GM19193 (cell line): ENCODE data around the gene HTRA1.

Experiments
- POLR2A ChIP-seq: IDR thresholded peaks from 4 replicates; pipeline ENCODE4 v1.6.1; 2011; ENCODE audit not compliant: insufficient read depth, insufficient read length; ENCODE audit errors: extremely low read depth

HTRA1 gene

DNA sequence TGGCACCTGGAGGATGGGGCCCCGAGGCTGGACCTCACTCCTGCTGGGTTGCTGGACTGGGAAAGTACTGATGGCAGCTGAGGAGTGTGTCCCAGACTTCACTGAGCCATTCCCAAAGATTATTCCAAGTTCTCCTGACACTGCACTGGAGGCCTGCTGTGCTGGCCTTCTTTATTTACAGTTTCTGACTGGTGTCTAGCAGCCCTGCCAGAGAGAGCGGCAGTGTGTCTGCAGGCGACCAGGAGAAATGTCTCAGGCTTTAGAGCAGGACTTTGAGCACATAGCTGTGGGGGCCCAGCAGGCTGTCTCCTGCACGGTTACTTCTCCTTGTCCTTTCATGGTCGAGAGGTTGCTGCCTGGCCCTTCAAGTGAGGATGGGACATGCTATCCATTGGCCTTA is 16.1 kb downstream of the HTRA1 start:
- no peak for TF ChIP-seq POLR2A

DNA sequence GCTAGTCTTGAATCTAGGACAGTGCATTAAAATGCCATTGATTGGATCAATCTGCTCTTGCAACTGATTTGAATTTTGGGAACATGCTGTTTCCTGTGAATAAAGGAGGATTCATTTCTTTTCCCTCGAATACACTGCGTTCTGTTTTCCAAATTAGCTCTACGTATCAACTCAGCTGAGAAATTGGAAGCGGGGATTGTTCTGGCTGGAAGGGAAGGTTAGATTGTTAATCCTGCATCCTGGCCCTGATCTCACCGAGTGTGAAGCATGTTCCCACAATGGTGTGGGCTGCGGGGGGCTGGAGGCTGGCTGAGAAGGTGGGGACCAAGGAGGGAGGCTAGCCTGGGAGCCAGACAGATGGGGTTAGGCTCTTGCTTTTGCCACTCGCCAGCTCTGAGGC is 17.6 kb downstream of the HTRA1 start:
- TF ChIP-seq POLR2A = no peak

DNA sequence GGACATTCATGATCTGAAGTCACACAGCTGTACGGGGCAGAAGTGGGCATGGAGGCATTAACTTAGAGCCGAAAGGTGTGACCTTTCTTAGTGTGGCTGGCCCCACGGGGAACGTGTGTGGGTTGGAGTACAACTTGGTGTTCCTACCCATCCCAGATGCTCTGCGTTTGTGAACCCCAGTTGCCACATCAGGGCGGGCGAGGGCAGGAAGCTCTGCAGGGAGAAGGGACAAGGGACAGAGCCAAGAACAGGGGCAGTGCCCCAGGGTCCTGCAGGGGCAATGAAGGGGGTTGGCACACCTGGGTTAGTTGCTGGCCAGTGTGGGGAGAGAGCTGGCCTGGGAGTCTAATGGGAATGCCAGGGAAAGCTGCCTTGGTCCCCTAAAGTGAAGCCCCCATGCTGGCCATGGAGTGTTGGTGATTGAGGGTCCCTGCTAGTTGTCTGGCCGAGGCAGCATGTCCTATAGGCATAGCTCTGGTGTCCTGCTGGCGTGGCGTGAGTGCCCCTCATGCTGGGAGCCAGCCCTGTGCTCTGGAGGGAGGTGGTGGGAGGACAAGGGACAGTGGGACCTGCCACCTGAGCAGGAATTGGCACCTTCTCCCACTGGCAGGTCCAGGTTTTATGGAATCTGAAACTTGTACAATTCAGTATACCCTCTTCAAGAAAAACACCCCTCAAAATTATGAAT is 18.9 kb downstream of the HTRA1 start:
- no peak for TF ChIP-seq POLR2A

DNA sequence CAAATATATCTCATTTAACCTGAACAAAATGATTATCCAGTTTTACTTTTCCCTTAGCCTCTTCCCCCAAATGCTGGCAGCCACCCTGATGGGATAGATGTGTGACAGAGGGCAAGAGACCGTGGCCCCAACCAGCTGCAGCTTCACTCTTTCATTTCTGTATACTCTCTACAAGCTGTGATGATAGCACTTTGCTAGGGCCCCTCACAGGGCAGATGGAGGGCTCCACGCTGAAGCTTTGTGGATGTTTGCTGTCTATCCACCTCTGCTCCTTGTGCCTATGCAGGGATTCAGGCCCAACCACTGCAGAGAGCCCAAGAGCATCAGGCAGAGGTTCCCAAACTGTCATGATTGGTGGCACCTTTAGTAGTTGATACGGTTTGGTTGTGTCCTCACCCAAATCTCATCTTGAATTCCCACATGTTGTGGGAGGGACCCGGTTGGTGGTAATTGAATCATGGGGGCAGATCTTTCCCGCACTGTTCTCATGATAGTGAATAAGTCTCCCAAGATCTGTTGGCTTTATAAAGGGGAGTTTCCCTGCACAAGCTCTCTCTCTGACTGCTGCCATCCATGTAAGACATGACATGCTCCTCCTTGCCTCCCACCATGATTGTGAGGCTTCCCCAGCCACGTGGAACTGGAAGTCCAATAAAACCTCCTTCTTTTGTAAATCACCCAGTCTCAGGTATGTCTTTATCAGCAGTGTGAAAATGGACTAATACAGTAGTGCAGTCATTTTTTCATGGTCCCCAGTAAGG is 20.1 kb downstream of the HTRA1 start:
- TF ChIP-seq POLR2A = no peak

DNA sequence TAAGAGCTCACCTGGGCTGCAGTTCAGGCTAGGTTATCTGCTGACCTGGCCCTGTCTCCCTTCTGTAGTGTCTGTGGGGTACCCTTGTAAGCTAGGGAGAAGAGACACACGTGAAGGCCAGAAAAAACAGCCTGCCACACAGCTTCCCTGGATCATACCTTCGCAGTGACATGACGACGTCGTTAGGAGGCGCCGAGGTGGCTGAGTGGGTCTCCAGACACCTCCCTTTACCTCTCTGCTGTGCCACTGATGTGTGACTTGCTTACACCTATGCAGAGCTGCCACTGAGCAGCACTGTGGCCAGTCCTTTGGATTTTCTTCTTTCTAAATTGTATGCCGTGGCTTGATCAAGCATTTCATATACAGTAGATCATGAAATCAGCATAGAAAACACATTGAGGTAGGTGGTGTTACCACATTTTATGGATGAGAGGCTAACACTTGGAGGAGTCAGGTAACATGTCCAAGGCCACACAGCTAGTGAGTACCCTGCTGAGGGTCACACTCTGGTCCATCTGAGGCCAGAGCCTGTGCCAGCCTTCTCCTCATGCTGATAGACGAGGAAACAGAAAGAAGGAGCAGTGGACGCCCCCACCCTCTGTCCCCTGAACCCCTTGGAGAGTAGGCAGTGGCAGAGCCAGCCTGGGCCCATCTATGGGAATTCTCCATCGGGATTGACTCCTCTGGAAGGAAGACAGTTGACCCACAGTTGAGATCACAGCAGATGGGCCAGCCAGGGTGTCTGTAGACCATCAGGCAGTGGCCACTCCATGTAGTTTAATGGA is 23.1 kb downstream of the HTRA1 start:
- no peak for TF ChIP-seq POLR2A

DNA sequence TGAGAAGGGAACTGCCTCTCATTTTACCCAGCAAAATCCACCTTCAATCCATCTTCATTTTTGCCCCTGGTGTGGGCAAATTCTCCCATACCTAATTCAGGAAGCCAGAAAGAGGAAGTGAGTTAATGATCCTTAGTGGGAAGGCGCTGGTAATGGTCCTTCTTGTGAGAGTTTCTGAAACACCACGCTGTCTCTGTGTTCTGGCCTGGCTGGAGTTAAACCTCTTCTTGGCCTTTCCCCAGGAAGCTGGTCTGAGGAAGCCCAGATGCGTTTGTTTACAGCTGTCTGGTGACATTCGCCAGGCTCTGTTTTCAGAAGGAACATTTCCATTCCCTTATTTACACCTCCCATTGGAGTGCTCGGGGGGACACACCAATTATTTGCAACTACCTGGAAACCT is 24.3 kb downstream of the HTRA1 start:
- TF ChIP-seq POLR2A = no peak

DNA sequence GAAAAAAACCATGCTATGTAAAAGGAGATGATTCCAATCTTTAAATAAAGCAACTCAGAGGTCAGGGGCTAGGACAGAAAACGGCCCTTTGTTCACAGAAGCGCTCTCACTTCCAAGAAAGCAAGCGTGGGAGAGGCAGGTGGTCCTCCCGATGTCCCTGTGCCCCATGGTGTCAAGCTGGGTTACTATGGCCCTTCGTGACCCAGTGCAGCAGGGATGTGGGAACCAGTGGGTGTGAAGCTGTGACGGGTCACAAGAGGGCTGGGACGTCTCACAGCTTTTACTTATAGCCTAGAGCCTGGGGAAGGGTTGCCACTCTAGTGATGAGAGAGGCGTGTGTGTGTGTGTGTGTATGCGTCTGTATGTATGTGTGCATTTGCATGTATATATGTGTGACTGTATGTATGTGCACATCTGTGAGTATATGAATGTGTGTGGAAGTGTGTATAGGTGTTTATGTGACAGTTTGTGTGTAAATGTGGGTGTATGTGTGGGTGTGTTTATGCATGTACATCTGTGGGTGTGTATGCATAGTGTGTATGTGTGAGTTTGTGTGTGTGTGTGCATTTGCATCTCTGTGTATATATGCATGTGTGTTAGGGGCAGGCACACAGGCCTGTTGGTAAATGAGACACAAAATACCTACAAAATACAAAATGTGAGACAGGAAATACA is 25.2 kb downstream of the HTRA1 start:
- TF ChIP-seq POLR2A = no peak

DNA sequence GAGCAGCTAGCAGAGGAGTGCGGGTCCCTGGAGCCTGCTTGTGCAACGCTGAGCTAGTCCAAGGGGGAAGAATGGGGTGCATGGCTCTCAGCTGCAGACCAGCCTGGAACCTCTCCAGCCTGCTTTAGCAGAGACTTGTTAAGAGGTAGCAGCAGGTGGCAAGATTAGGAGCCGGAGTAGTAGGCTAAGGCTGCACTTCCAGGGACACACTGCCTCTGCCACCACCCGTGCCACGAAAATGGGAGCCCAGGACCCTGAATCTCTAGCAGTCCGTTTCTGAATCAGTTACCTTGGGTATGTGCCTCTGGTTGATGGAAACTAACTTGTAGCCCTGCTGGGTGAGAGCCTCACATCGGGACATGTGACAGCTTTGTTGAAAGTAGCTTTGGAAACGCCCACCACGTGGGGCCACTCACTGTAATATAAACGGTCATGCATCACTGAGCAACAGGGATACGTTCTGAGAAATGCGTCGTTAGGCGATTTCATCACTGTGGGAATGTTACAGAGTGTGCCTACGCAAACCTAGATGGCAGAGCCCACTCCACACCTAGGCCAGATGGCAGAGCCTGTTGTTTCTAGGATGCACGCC is 25.9 kb downstream of the HTRA1 start:
- TF ChIP-seq POLR2A = no peak

DNA sequence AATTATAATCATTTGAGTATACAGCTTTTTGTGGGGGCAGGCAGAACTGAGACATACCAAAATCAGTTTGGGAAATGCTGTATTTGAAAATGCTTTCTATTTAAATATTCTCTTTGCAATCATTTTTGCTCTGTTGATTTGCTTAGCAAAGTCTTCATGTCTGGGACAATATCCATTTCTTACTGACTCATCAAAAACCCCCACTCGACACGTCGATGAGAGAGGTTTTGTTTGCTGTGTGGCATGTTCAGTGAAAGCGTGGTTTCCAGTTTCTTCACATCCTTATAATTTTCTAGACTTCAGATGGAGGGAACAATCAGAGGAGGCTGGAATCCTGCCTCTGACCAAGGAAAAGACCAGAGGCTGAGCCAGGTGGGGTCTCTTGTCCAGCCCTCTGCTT is 28.9 kb downstream of the HTRA1 start:
- TF ChIP-seq POLR2A = no peak

DNA sequence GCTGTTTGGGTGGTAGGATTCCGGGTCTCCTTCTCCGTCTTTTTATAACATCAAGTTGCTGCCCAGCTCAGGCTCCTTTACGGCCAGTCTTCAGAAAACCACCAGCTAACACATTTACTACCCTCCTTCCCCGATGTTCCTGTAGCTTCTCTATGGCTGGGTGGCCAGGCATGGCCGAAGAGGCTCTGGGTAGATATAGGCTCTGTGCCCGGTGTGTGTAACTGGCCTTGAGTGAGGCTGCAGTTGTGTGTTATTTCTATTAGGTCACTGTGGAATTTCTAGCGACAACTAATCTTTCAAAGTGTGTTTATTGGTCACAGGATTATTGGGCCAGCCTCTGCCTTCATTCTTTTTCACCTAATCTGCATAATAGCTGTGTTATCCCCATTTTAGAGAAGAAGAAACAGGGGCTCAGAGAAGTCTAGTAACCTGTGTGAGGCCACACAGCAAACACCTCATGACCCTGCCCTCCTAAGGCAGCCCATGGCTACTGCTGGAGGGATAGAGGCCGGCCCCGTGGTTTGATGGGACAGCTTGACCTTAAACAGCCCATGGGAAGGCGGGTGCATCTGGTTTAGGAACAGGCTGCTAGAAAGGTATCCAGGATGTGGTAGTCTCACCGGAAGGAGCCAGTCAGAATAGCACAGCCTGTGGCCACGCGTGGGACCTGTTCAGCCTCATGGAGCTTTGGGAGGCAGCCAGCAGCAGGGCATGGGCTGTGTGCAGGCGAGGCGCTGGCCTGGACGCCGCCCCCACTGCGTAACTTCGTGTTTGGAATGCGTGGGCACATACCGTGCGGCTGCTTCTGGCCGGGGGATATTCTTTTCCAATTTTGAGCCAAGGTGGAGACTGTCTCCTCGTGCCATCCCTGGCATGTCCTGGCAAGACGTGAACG is 29.7 kb downstream of the HTRA1 start:
- TF ChIP-seq POLR2A = no peak

DNA sequence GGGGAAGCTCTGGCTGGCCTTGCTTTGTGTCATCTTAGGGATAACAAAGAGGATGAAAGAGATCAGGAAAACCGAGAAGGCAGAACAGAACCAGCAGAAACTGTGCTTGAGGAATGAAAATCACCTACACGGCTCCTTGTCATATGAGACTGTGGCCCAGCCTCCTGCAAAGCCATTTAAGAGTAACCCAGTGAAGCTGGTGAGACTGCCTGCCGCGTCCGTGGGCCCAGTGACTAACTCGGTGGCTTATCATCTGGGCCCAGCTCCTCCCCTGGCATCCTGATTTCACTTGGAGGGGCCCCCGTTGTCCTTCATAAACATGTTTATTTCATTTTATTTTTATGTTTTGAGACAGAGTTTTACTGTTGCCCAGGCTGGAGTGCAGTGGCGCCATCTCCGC is 30.7 kb downstream of the HTRA1 start:
- TF ChIP-seq POLR2A = no peak

DNA sequence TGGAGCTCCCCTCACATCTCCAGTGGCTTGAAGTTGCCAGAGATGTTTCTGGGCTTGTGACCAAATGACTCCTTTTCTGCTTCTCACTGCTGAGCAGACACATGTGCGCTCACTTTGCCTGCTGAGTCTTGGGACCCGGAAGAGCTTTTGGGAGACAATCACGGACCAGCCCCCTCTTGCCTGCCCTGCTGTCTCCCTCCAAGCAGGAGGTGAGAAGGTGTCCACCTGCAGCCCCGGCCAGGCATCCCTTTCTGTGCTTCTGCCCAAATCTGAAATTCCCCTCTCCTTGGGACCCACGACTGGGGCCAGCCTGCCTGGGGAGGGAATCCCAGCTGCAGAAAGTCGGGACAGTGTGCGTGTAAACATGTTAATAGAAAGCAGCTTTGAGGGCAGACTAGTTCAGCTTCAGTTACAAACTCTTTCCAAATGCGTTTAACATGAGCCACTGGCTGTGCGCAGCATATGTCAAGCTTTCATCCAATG is 31.7 kb downstream of the HTRA1 start:
- TF ChIP-seq POLR2A = no peak

DNA sequence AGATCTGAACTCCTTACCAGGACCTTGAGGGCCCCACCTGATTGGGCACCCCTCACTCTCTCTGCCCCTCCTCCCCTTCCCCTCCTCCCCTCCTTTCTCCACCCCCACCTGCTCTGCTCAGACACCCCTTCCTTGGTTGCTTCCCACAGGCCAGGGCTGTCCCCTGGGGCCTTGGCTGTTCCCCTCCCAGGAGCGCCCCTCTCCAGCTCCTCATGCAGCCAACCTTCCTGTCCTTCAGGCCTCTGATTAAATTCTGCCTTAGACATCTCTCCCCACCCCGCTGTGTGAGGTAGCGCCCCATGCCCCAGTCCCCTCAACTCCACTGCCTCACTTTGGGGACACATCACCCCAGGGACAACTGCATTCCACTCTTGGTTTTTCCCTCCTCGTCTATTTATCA is 32.4 kb downstream of the HTRA1 start:
- TF ChIP-seq POLR2A = no peak
